Spinal cord (tissue), 10 donors: ENCODE data around the gene HACD4. TPM values are rescaled to one million over a fixed set of nuclear protein-coding genes. Genes with fewer than 3 reads are reported as not detected.

Experiments used
- DNase-seq, 6 donors: peaks; one replicate each; pipeline versions ENCODE4 v3.0.0 to v3.0.0-alpha.2; 2013 to 2015; ENCODE audit warnings: low spot score in 6 of 6, low read depth in 4 of 6
- H3K27ac ChIP-seq: one replicate; pipeline ENCODE4 v1.5.1; 2013; ENCODE audit warnings: low read depth, low read length, control low read depth
- H3K27me3 ChIP-seq: one replicate; pipeline ENCODE4 v1.6.1; 2013; ENCODE audit warnings: low read length; ENCODE audit not compliant: control insufficient read depth, insufficient read depth
- H3K36me3 ChIP-seq: one replicate; pipeline ENCODE4 v1.6.1; 2013; ENCODE audit warnings: low read length; ENCODE audit not compliant: control insufficient read depth, insufficient read depth
- H3K4me1 ChIP-seq: one replicate; pipeline ENCODE4 v1.6.1; 2013; ENCODE audit warnings: low read length; ENCODE audit not compliant: control insufficient read depth, insufficient read depth
- H3K4me3 ChIP-seq: one replicate; pipeline ENCODE4 v1.5.1; 2013; ENCODE audit warnings: low read depth, low read length, control low read depth
- H3K9me3 ChIP-seq: one replicate; pipeline ENCODE4 v1.6.1; 2013; ENCODE audit warnings: low read length; ENCODE audit not compliant: control insufficient read depth, insufficient read depth
- WGBS: methylation state at CpG from one replicate; pipeline ENCODE4 v1.1.5; 2013; ENCODE audit warnings: missing lambda C conversion rate; ENCODE audit not compliant: insufficient coverage; 5-methylcytosine and 5-hydroxymethylcytosine counted together
- polyA plus RNA-seq, 2 donors: library from polyadenylated mRNA; unstranded; fragments of 120-200 nt; gene quantifications; one replicate each; pipeline ENCODE4 v1.2.1, GENCODE V29; 2013; ENCODE audit not compliant: insufficient read length in 2 of 2
- total RNA-seq, 2 donors: library from RNA; depleted of rRNA in 1 of 2; stranded (reverse); fragments of 120-200 nt in 1 of 2; fragments of >200 nt in 1 of 2; gene quantifications; one replicate each; pipeline versions ENCODE4 v1.2.3 to v1.2.4, GENCODE V29; 2013 to 2014
- donor health status: healthy.

The HACD4 gene
- total and polyA plus RNA-seq, 4 donors = 1.3 to 4.1 (median 2.7) TPM

GRCh38 chr9:21027295-21027694, 4.1 kb downstream of the HACD4 start:
- H3K36me3 ChIP-seq = no peaks in the 10 kb centered on the region
- peaks cover 7% of the 10 kb centered on the region for H3K4me1 ChIP-seq
- no peak overlapping the region for H3K4me3 ChIP-seq
- 100% methylated on average over 1 of the region's 4 CpGs for WGBS
- no peaks in the 10 kb centered on the region for H3K27me3 ChIP-seq
- no peak overlapping the region for H3K27ac ChIP-seq
- H3K9me3 ChIP-seq = no peaks in the 10 kb centered on the region
- no peak for DNase-seq

DNA sequence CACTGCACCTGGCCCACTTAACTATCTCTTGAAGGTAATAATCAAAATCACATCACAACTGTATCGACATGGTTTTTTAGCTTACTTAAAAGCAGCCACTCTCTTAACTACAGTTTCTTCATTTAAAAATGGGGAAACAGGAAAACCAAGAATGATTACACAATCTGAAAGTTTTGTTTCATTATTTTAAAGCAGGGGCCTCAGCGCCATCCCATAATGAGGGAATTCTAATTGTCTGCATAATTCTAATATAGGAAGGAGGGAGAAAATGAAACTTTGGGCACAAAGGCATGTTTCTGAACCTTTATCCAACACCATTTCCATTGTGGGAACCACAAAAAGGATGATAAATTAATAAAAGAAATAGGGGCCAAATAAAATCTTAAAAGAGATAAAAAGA, 7.6 kb downstream of the HACD4 start:
- Histone ChIP-seq H3K27me3 (no peaks in the 10 kb centered on the region), H3K4me3 (no peak overlapping the region), H3K36me3 (no peaks in the 10 kb centered on the region), H3K9me3 (no peaks in the 10 kb centered on the region), H3K4me1 (no peaks in the 10 kb centered on the region), H3K27ac (no peak overlapping the region)
- DNase-seq = no peak
- WGBS = no CpG with 5 or more reads among the region's 2 CpGs

- Histone ChIP-seq H3K36me3 (no peaks in the 10 kb centered on the region), H3K27me3 (no peaks in the 10 kb centered on the region)
- no peak for DNase-seq
Observed at GRCh38 chr9:21018177-21018576, 13.3 kb downstream of the HACD4 start.

GRCh38 chr9:21016701-21017491, 14.5 kb downstream of the HACD4 start:
- no peak for DNase-seq
- Histone ChIP-seq H3K27me3 (no peaks in the 10 kb centered on the region), H3K36me3 (no peaks in the 10 kb centered on the region), H3K4me1 (no peaks in the 10 kb centered on the region), H3K9me3 (no peaks in the 10 kb centered on the region), H3K27ac (no peak overlapping the region), H3K4me3 (no peak overlapping the region)
- WGBS = no CpG with 5 or more reads among the region's 2 CpGs

More at GRCh38 chr9:21018177-21018576, 13.3 kb downstream of the HACD4 start:
- 100% methylated on average over 1 of the region's 2 CpGs for WGBS
- Histone ChIP-seq H3K27ac (no peak overlapping the region), H3K9me3 (no peaks in the 10 kb centered on the region), H3K4me3 (no peak overlapping the region), H3K4me1 (no peaks in the 10 kb centered on the region)

GRCh38 chr9:21015995-21016394, 15.4 kb downstream of the HACD4 start:
- no peaks in the 10 kb centered on the region for H3K4me1 ChIP-seq
- H3K4me3 ChIP-seq = no peak overlapping the region
- H3K27ac ChIP-seq = no peak overlapping the region
- no peaks in the 10 kb centered on the region for H3K36me3 ChIP-seq
- no peak for DNase-seq
- no peaks in the 10 kb centered on the region for H3K9me3 ChIP-seq
- no peaks in the 10 kb centered on the region for H3K27me3 ChIP-seq

DNA sequence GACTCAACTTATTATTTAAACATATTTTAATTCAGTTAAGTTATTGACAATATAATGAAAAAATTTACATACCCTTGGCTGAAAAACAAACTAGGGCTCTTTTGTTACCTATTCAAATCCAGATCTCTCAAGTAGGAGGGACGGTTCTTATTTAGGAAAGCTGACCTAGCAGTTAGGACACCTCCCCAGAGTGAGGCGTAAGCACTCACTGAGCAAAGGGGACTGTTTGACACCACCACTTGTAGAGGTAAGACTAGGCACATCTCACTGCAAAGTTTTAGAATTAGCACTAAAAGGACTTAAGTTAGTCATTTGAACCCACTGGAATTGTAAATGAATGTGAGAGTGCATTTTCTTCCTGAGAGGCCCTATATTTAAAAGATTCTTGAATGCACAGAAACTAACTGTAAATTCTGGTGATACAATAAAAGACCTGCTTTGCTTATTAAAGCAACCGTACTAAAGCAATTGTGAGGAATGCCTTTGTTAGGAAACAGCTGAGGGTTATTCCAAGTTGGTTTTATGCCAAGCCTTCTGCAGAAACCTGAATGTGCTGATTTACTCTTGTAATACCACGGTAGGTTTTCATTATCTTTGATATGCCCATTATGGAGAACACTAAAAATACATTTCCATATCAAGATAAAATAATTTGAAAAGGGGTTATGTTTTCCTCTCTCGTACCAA, 16.2 kb downstream of the HACD4 start:
- Histone ChIP-seq H3K4me3 (no peak overlapping the region), H3K4me1 (no peaks in the 10 kb centered on the region), H3K36me3 (no peaks in the 10 kb centered on the region), H3K27me3 (no peaks in the 10 kb centered on the region), H3K9me3 (no peaks in the 10 kb centered on the region), H3K27ac (no peak overlapping the region)
- DNase-seq = peak in 2 of 6 donors; percentile 43 to 57
- 60% methylated on average over 2 of the region's 5 CpGs for WGBS

- Histone ChIP-seq H3K27me3 (no peaks in the 10 kb centered on the region), H3K4me1 (no peaks in the 10 kb centered on the region), H3K4me3 (no peak overlapping the region), H3K27ac (no peak overlapping the region), H3K36me3 (no peaks in the 10 kb centered on the region), H3K9me3 (peaks cover 2% of the 10 kb centered on the region)
- no CpG with 5 or more reads among the region's 2 CpGs for WGBS
- DNase-seq = no peak
Observed at GRCh38 chr9:21002040-21002439, 29.4 kb downstream of the HACD4 start.

DNA sequence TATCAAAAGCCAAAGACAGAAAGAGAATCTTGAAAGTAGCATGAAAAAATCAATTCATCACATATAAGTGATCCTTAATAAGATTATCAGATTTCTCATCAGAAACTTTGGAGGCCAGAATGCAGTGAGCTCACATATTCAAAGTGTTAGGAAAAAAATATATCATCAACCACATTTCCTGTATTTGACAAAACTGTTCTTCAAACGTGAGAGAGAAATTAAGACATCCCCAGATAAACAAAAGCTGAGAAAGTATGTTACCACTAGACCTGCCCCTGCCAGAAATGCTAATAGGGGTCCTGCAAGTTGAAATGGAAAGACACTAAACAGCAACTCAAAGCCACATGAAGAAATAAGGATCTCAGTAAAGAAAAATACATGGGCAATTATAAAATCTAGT, 29.9 kb downstream of the HACD4 start:
- no peak for DNase-seq
- Histone ChIP-seq H3K9me3 (peaks cover 2% of the 10 kb centered on the region), H3K4me3 (no peak overlapping the region), H3K4me1 (no peaks in the 10 kb centered on the region), H3K27ac (no peak overlapping the region), H3K27me3 (no peaks in the 10 kb centered on the region), H3K36me3 (no peaks in the 10 kb centered on the region)
- WGBS = no CpG with 5 or more reads among the region's 1 CpG

DNA sequence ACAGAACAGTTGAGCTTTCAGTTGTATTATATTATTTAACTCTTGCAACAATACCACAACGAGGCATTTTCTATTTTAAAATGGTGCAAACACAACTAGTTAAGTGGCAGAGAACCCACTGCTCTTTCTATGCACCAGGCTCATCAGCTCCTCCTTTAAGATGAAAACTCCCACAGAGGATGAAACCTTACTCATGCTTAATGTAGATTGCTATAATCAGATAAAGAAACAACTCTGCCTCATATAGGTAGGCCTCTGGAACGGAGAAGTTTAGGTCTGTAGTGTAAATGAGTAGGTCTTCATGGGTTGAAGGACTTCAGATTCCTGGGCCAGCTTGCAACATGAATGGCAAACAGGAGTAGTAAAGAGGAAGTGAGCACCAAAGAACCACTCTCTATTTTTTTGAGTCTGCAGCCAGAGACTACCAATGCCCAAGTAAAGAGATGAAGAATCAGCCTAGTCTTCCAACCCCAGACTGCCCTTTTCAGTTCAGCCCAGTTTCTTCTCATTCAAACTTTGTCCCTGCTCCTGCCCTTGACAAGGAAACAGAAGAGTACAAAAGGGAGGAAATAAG, 33.9 kb downstream of the HACD4 start:
- Histone ChIP-seq H3K36me3 (peaks cover 2% of the 10 kb centered on the region), H3K27ac (peak overlapping the region; percentile 6), H3K4me1 (no peaks in the 10 kb centered on the region), H3K4me3 (no peak overlapping the region), H3K27me3 (no peaks in the 10 kb centered on the region), H3K9me3 (peaks cover 2% of the 10 kb centered on the region)
- no CpG with 5 or more reads among the region's 2 CpGs for WGBS
- DNase-seq = no peak
